HG03432 (cell line): ENCODE data around the gene RILPL2.
"Not testable (repeated sequence)": the region's sequence is repeated elsewhere in the genome, so short reads cannot be mapped to it uniquely, and the experiment has no call there.

Experiments used
- ATAC-seq: cut with Tn5 transposase; IDR thresholded peaks from one replicate; pipeline ENCODE4 v1.9.1; 2021; ENCODE audit warnings: mild to moderate bottlenecking, moderate library complexity; ENCODE audit not compliant: unreplicated experiment

The RILPL2 gene

DNA sequence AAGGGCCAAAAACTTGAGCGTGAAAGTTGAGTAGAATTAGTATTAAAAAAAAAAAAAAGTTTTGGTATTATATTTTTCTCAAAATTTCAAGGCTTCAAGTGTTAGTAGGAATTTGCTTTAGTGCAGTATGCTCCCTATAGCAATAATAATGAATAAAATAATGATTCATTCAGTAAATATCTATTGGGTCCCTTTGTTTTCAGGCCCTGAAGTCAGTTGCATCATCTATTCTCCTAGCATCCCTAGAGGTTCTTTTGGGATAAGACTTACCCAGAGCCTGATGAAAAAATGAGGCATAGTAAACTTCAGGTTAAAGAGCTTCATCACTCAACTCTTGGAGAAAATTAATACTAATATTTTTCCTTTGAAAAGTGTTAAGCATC, 51.5 kb downstream of the RILPL2 start:
- ATAC-seq, result no peak

DNA sequence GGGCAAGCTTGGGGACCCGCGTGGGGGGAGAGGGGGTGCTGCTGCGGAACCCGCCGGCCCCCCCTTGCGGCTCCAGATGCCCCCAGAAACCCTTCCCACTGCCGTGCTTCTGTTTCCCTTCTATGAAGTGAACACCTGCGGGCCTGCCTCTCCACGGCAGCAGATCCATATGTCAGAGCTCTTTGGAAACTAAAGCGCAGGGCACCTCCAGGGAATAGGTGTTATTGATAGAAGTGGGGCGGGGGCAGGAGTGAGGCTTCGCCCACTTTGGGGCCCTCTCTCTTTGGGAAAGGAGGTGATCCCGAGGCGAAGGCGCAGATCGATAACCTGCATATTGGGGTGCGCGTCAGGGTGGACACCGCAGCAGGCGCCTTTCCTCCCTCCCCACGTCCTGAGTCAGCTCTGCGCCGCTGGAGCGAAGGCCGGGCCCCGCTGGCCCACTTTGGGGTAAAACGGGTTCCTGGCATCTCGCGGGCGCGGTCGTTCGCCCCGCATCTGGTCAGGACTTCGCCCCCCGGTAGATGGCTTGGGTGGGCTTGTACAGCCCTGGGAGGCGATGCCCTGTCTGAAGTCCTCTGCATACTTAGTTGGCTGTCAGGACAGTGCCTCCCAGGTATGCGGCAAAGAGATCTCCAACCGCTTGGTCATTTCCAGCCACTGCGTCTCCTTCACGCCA, 52.0 kb downstream of the RILPL2 start:
- ATAC-seq, result no peak

DNA sequence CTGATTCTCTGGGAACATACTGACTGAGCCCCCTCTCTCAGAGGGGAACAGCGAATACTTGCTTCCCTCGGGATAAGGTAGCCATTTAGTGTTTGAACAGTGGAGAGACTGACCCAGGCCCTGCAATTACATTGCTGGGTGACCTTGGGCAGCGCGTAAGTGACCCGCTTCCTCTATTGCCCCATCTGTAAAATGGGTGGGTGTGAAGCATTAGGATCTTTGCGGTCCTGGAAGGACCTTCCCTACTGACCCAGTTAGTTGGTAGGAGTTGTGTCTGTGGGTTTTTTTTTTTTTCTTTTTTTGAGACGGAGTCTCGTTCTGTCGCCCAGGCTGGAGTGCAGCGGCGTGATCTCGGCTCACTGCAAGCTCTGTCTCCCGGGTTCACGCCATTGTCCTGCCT, 53.8 kb downstream of the RILPL2 start:
- ATAC-seq, result no peak

DNA sequence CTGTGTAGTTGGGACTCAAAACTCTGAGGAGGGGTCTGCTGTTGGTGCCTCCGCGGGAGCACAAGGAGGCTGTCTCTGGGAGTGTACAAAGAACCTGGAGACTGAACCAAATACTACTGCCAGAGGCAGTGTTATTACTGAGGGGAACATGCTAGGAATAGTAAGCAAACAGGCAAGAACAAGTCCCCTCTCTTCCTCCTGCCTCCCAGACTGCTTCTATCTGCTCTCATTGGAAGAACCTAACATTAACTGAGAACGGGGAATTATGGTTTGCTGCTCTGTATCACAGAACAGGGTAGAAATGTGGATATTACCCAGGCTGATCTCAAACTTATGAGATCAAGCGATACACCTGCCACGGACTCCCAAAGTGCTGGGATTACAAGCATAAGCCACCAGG, 57.1 kb downstream of the RILPL2 start:
- no peak for ATAC-seq

DNA sequence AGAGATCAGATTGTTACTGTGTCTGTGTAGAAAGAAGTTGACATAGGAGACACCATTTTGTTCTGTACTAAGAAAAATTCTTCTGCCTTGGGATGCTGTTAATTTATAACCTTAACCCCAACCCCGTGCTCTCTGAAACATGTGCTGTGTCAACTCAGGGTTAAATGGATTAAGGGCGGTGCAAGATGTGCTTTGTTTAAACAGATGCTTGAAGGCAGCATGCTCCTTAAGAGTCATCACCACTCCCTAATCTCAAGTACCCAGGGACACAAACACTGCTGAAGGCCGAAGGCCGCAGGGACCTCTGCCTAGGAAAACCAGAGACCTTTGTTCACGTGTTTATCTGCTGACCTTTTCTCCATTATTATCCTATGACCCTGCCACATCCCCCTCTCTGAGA, 64.1 kb downstream of the RILPL2 start:
- ATAC-seq, result not testable (repeated sequence)

DNA sequence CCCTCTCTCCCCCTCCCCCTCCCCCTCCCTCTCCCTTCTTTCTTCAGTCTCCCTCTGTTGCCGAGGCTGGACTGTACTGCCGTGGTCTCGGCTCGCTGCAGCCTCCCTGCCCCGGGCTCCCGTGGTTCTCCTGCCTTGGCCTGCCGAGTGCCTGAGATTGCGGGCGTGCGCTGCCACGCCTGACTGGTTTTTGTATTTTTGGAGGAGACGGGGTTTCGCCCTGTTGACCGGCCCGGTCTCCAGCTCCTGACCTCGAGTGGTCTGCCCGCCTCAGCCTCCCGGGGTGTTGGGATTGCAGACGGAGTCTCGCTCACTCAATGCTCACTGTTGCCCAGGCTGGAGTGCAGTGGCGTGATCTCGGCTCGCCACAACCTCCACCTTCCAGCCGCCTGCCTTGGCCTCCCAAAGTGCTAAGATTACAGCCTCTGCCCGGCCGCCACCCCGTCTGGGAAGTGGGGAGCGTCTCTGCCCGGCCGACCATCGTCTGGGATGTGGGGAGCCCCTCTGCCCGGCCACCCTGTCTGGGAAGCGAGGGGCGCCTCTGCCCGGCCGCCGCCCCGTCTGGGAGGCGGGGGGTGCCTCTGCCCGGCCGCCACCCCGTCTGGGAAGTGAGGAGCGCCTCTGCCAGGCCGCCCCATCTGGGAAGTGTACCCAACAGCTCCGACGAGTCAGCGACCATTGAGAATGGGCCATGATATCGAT, 64.7 kb downstream of the RILPL2 start:
- ATAC-seq, result not testable (repeated sequence)

DNA sequence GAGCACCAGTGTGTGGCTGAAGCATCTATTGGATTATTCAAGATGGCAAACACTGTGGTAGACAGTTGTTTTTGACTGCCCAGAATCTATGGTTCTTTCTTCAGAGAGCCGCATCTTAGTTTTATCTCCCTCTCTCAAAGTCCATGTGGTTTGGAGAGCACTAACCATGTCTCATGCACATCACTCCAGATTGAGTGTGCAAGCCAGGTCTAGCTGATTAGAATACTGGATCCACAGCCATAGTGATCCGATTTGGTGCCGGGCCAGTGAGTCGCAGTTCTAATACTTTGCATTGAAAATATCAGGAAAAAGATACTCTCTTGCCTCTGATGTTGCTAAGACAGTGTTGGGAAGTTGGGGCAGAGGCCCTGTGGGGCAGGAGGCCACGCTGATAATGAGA, 67.3 kb downstream of the RILPL2 start:
- ATAC-seq, result no peak

DNA sequence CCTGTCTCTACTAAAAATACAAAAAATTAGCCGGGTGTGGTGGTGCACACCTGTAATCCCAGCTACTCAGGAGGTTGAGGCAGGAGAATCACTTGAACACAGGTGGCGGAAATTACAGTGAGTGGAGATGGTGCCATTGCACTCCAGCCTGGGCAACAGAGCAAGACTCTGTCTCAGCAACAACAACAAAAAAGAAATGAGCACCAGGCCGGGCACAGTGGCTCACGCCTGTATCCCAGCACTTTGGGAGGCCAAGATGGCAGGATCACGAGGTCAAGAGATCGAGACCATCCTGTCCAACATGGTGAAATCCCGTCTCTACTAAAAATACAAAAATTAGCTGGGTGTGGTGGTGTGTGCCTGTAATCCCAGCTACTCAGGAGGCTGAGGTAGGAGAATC, 68.1 kb downstream of the RILPL2 start:
- not testable (repeated sequence) for ATAC-seq

- ATAC-seq, result no peak
Measured at GRCh38 chr12:123367511-123367910, 69.0 kb downstream of the RILPL2 start.
